ENCODE data around the gene MARVELD1.

Gene MARVELD1

GRCh38 chr10:97708976-97709946 is 4.3 kb upstream of the MARVELD1 start:
- DNase-seq (ENCODE audit: low spot score), result no peak
- peak; percentile 61 for TF ChIP-seq CTCF (IDR thresholded peaks at IDR 0.05; ENCODE audit: extremely low read depth, missing control alignments)

GRCh38 chr10:97711640-97712572 is 1.6 kb upstream of the MARVELD1 start:
- TF ChIP-seq CTCF (IDR thresholded peaks at IDR 0.05; ENCODE audit: extremely low read depth, missing control alignments), result no peak
- no peak for DNase-seq (ENCODE audit: low spot score)

DNA sequence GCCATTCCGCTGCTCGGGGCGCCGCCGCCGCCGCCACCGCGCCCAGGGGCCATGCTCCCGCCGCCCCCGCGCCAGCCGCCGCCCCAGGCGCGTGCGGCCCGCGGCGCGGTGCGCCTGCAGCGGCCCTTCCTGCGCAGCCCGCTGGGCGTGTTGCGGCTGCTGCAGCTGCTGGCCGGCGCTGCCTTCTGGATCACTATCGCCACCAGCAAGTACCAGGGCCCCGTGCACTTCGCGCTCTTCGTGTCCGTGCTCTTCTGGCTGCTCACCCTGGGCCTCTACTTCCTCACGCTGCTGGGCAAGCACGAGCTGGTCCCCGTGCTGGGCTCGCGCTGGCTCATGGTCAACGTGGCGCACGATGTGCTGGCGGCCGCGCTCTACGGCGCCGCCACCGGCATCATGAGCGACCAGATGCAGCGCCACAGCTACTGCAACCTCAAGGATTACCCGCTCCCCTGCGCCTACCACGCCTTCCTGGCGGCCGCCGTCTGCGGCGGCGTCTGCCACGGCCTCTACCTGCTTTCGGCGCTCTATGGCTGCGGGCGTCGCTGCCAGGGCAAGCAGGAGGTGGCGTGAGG is 383 bp downstream of the MARVELD1 start:
- peak; percentile 90 for DNase-seq (ENCODE audit: low spot score)
- peak; percentile 38 for TF ChIP-seq CTCF (IDR thresholded peaks at IDR 0.05; ENCODE audit: extremely low read depth, missing control alignments)

DNA sequence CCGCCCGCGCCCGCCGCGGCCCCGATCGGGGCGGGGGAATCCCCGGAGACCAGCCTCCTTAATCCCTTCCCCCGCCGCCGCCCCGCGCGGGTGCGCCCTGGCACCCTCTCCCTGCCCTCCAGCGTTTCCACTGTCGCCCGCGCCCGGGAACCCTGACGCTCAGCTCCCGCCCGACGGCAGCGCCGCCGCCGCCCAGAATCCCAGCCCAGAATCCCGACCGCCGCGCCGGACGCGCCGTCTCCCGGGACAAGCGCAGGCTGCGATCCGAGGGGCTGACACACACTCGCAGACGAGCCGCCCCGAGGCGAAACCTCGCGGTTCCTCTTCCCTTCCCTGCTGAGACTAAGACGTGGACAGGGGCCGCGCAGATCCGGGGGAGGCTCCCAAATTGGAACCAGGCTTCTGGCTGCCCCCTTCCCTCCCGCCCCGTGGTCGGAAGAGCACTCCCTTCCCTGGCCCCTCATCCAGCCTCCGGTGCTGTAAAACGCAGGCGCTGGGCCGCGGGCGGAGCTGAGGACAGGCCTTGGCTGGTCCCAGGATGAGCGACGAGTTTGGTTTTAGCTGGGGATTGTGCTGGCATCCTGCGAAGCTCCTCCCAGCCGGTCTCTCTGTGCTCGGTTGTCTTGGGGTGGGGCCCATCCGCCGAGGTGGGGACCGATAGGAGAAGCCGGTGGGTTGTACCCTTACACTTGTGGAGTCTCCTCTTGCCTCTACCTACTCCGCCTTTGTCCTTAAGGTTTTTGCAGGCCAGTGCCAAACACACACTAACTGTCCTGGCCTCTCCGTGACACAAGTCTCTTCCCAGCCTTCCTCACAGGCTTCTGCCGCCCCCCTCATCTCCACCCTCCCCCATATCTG is 1.1 kb downstream of the MARVELD1 start:
- TF ChIP-seq CTCF (IDR thresholded peaks at IDR 0.05; ENCODE audit: extremely low read depth, missing control alignments), result no peak
- DNase-seq (ENCODE audit: low spot score), result peak; percentile 69

GRCh38 chr10:97715259-97715874 is 1.8 kb downstream of the MARVELD1 start:
- TF ChIP-seq CTCF (IDR thresholded peaks at IDR 0.05; ENCODE audit: extremely low read depth, missing control alignments), result no peak
- DNase-seq (ENCODE audit: low spot score), result no peak

DNA sequence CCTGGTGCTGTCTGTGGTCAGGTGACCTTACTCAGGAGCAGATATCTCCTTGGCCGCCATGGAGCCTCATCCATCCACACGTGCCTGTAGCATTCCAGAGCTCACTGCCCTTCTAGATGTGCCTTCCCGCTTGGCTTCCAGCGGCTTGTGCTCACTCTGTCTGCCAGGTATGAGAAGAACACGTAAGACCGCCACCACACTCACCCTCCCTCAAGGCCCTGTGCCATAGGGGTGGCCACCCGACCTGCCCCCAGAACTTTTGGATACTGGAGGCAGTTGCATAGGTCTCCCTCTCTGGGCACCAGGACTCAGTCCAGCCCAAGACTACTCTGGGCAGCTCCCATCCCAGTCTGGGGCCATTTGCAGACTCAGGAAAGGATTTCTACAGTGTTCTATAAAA is 4.1 kb downstream of the MARVELD1 start:
- no peak for DNase-seq (ENCODE audit: low spot score)
- no peak for TF ChIP-seq CTCF (IDR thresholded peaks at IDR 0.05; ENCODE audit: extremely low read depth, missing control alignments)

Data from GM20000 (cell line).